ENCODE data around the gene GPR135. TPM values are rescaled to one million over a fixed set of nuclear protein-coding genes. Genes with fewer than 3 reads are reported as not detected.

GPR135 gene
- total RNA-seq, 1 donor from 2014 or later = 2.1 TPM

DNA sequence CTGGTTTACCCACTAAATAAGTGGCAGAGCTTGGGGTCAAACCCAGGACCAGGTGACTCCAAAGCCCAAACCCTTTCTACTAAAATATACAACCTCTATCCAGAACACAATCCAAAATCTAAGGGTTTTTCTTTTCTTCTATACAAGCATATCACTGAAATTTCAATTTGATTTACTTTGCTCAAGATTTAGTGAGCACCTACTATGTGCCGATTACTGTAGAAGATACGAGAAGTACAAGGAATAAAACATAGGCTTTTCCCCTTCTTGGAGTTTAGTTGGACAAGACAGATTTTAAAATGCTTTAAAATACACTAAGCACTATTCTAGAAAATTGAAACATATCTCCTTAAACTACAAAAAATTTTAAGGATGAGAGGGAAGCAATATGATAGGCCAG is 16.2 kb upstream of the GPR135 start:
- Histone ChIP-seq H3K36me3 (peaks cover 7% of the 10 kb centered on the region), H3K4me1 (peaks cover 33% of the 10 kb centered on the region), H3K27ac (no peak overlapping the region), H3K27me3 (no peaks in the 10 kb centered on the region), H3K9me3 (no peaks in the 10 kb centered on the region), H3K4me3 (no peak overlapping the region)
- TF ChIP-seq, protein P1, sequence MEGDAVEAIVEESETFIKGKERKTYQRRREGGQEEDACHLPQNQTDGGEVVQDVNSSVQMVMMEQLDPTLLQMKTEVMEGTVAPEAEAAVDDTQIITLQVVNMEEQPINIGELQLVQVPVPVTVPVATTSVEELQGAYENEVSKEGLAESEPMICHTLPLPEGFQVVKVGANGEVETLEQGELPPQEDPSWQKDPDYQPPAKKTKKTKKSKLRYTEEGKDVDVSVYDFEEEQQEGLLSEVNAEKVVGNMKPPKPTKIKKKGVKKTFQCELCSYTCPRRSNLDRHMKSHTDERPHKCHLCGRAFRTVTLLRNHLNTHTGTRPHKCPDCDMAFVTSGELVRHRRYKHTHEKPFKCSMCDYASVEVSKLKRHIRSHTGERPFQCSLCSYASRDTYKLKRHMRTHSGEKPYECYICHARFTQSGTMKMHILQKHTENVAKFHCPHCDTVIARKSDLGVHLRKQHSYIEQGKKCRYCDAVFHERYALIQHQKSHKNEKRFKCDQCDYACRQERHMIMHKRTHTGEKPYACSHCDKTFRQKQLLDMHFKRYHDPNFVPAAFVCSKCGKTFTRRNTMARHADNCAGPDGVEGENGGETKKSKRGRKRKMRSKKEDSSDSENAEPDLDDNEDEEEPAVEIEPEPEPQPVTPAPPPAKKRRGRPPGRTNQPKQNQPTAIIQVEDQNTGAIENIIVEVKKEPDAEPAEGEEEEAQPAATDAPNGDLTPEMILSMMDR (IDR thresholded peaks at IDR 0.05) = no peak
- intact Hi-C loops (cut with DNase I) = no loop called here
- DNase-seq = no peak
- ATAC-seq = no peak

DNA sequence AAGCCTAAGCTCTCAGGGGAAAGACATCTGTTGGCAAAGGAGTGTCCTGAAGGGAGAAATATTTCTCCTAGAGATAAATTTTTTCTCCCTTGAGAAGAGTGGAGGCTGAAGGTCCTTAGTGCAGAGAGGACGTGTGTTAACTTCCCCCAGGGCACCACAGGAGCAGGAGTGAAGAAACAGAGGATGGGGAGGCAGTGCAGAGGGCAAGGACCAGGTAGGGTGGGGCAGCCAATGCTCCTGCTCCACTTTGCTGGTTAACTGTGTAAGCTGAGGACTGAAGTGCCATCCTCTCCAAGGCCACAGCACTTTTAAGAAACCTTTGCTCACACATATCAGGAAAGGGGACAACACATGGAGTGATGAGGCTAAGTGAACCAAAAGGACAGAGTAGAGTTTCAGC is 15.0 kb upstream of the GPR135 start:
- intact Hi-C loops (cut with DNase I) = no loop called here
- H3K27ac ChIP-seq = no peak overlapping the region
- ATAC-seq = no peak

DNA sequence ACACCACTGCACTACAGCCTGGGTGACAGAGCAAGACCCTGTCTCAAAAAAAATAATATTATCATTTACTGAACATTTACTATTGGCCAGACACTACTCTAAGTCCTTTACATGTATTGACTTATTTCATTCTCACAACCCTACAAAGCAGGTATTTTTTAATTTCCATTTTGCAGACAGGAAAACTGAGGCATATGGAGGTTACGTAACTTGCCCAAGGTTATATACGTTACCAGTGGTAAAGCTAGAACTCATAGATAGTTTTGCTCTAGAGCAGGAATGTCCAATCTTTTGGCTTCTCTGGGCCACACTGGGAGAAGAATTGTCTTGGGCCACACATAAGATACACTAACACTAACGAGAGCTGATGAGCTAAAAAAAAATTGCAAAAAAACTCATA is 13.4 kb upstream of the GPR135 start:
- Histone ChIP-seq H3K36me3 (peaks cover 30% of the 10 kb centered on the region), H3K27ac (no peak overlapping the region), H3K4me1 (peaks cover 20% of the 10 kb centered on the region), H3K9me3 (no peaks in the 10 kb centered on the region), H3K4me3 (no peak overlapping the region), H3K27me3 (no peaks in the 10 kb centered on the region)
- intact Hi-C loops (cut with DNase I) = no loop called here
- ATAC-seq (no peak), DNase-seq (no peak)
- TF ChIP-seq, protein P1 (IDR thresholded peaks at IDR 0.05) = no peak

More for the DNA sequence above, 15.0 kb upstream of the GPR135 start:
- Histone ChIP-seq H3K27me3 (no peaks in the 10 kb centered on the region), H3K4me3 (no peak overlapping the region), H3K36me3 (peaks cover 15% of the 10 kb centered on the region), H3K9me3 (no peaks in the 10 kb centered on the region), H3K4me1 (peaks cover 21% of the 10 kb centered on the region)
- no peak for DNase-seq
- TF ChIP-seq, protein P1 (IDR thresholded peaks at IDR 0.05) = no peak

DNA sequence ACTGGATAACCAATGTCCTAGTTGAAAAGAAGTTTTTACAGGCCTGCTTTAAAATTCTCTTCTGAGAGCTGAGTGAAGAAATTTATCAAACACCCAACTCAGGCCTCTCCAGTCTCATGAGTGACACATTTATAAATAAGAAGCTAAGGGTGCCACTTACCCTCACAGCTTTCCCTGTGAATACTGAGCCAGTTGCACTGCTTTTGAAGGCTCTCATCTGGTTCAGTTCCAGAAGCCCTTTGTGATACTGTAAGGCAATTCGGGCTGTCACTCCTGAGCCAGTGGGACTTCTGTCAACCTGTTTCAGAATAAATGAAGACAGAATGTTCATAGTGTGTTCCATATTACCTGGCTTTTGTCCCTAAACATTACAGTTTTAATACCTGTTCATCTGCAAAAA is 10.5 kb upstream of the GPR135 start:
- Histone ChIP-seq H3K27ac (no peak overlapping the region), H3K27me3 (no peaks in the 10 kb centered on the region), H3K9me3 (no peaks in the 10 kb centered on the region), H3K4me1 (no peaks in the 10 kb centered on the region), H3K36me3 (peaks cover 43% of the 10 kb centered on the region), H3K4me3 (no peak overlapping the region)
- DNase-seq = no peak
- TF ChIP-seq, protein P1 (IDR thresholded peaks at IDR 0.05) = no peak
- no peak for ATAC-seq
- intact Hi-C loops (cut with DNase I) = no loop called here

DNA sequence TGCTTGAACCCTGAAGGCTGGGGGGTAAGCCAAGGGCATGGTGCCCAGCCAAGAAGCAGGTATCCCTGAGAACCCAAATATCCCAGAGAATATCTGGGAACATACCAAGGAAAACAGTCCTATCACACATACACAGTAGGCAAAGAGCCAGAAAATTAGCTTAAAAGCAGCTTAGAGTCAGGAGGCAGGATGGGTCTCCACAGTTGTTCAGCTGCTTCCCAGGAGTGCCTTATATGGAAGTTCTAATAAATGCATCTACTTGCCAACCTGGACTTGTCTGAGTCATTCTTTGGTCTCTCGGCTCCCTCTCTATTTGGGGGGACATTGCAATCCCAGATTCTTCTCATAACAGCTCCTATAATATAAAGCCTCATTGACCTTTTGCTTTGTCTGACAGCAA is 9.0 kb upstream of the GPR135 start:
- ATAC-seq (no peak), DNase-seq (no peak)
- no peak overlapping the region for H3K27ac ChIP-seq
- no peak overlapping the region for H3K4me3 ChIP-seq
- H3K9me3 ChIP-seq = no peaks in the 10 kb centered on the region
- H3K4me1 ChIP-seq = no peaks in the 10 kb centered on the region
- no peaks in the 10 kb centered on the region for H3K27me3 ChIP-seq
- intact Hi-C loops (cut with DNase I) = no loop called here
- TF ChIP-seq, protein P1 (IDR thresholded peaks at IDR 0.05) = no peak
- peaks cover 43% of the 10 kb centered on the region for H3K36me3 ChIP-seq
